ENCODE results near the gene KCTD19. TPM values are rescaled to one million over a fixed set of nuclear protein-coding genes. Genes with fewer than 3 reads are reported as not detected.

KCTD19 gene
- total RNA-seq, 1 experiment from 2014 or later = not detected

GRCh38 chr16:67305216-67306071 is 21.1 kb downstream of the KCTD19 start:
- ATAC-seq = no peak
- H3K9me3 ChIP-seq (ENCODE audit: low read length) = no peaks in the 10 kb centered on the region
- ChIA-PET POLR2A (ENCODE audit: unreplicated experiment) (no interaction called here), CTCF (no interaction called here)
- H2AFZ ChIP-seq (ENCODE audit: low read length) = no peak overlapping the region
- intact Hi-C loops (cut with micrococcal nuclease) = no loop called here
- H3K4me1 ChIP-seq (ENCODE audit: insufficient read depth, low read length) = no peaks in the 10 kb centered on the region
- no TSS peak for BruUV-seq (replicated peaks)
- H4K20me1 ChIP-seq (ENCODE audit: low read length) = no peaks in the 10 kb centered on the region
- TF ChIP-seq EZH2phosphoT487 (IDR thresholded peaks at IDR 0.05; ENCODE audit: borderline replicate concordance, low read length) (no peak), CTCF (conservative IDR thresholded peaks at IDR 0.05; ENCODE audit: low read depth, low read length) (0 out of 2 replicates have a peak, but pooled peaks have one; percentile 15)
- H3F3A ChIP-seq (ENCODE audit: low read length, unreplicated experiment) = no peaks in the 10 kb centered on the region
- no peaks in the 10 kb centered on the region for H3K27me3 ChIP-seq (ENCODE audit: low read length)
- H3K9ac ChIP-seq (ENCODE audit: low read length) = no peak overlapping the region
- no peak overlapping the region for H3K27ac ChIP-seq (ENCODE audit: low read length)
- H3K4me3 ChIP-seq (ENCODE audit: low read length) = no peak overlapping the region
- H3K36me3 ChIP-seq (ENCODE audit: low read depth, low read length) = no peaks in the 10 kb centered on the region
- H3K4me2 ChIP-seq (ENCODE audit: low read length) = no peak overlapping the region
- H3K9me2 ChIP-seq (replicated peaks; ENCODE audit: low read length) = no peaks in the 10 kb centered on the region
- DNase-seq = no peak
- no peaks in the 10 kb centered on the region for H3K79me2 ChIP-seq (ENCODE audit: low read length)

GRCh38 chr16:67304020-67304419 is 22.5 kb downstream of the KCTD19 start:
- TF ChIP-seq EZH2 (IDR thresholded peaks at IDR 0.05; ENCODE audit: low read length, unreplicated experiment) (no peak), EZH2phosphoT487 (IDR thresholded peaks at IDR 0.05; ENCODE audit: borderline replicate concordance, low read length) (no peak)
- CTCF ChIA-PET = no interaction called here
- no peak for ATAC-seq

GRCh38 chr16:67302970-67303369 is 23.6 kb downstream of the KCTD19 start:
- no peak overlapping the region for H3K27ac ChIP-seq (ENCODE audit: low read length)
- no peaks in the 10 kb centered on the region for H3K79me2 ChIP-seq (ENCODE audit: low read length)
- no peaks in the 10 kb centered on the region for H4K20me1 ChIP-seq (ENCODE audit: low read length)
- intact Hi-C loops (cut with micrococcal nuclease) = no loop called here
- no peaks in the 10 kb centered on the region for H3K4me1 ChIP-seq (ENCODE audit: insufficient read depth, low read length)
- no peaks in the 10 kb centered on the region for H3K9me3 ChIP-seq (ENCODE audit: low read length)
- H3K27me3 ChIP-seq (ENCODE audit: low read length) = no peaks in the 10 kb centered on the region
- POLR2A ChIA-PET (ENCODE audit: unreplicated experiment) = interaction anchor here (0.6 kb wide), 1 partner anchor 57 kb away, joined by 3 read pairs; no protein-coding TSS in a partner anchor
- H3K9me2 ChIP-seq (replicated peaks; ENCODE audit: low read length) = no peaks in the 10 kb centered on the region
- BruUV-seq (replicated peaks) = no TSS peak
- H3K9ac ChIP-seq (ENCODE audit: low read length) = no peak overlapping the region
- no peaks in the 10 kb centered on the region for H3F3A ChIP-seq (ENCODE audit: low read length, unreplicated experiment)
- TF ChIP-seq CTCF (conservative IDR thresholded peaks at IDR 0.05; ENCODE audit: low read depth, low read length) = no peak
- TF ChIP-seq EZH2 (IDR thresholded peaks at IDR 0.05; ENCODE audit: low read length, unreplicated experiment) = no peak
- TF ChIP-seq EZH2phosphoT487 (IDR thresholded peaks at IDR 0.05; ENCODE audit: borderline replicate concordance, low read length) = no peak
- H2AFZ ChIP-seq (ENCODE audit: low read length) = no peak overlapping the region
- ATAC-seq (no peak), DNase-seq (no peak)
- H3K4me3 ChIP-seq (ENCODE audit: low read length) = no peak overlapping the region
- no peak overlapping the region for H3K4me2 ChIP-seq (ENCODE audit: low read length)
- CTCF ChIA-PET = no interaction called here
- no peaks in the 10 kb centered on the region for H3K36me3 ChIP-seq (ENCODE audit: low read depth, low read length)

More at GRCh38 chr16:67304020-67304419, 22.5 kb downstream of the KCTD19 start:
- BruUV-seq (replicated peaks) = no TSS peak
- H4K20me1 ChIP-seq (ENCODE audit: low read length) = no peaks in the 10 kb centered on the region
- no peaks in the 10 kb centered on the region for H3K27me3 ChIP-seq (ENCODE audit: low read length)
- no peak for DNase-seq
- POLR2A ChIA-PET (ENCODE audit: unreplicated experiment) = no interaction called here
- no peak overlapping the region for H3K9ac ChIP-seq (ENCODE audit: low read length)
- no peaks in the 10 kb centered on the region for H3K4me1 ChIP-seq (ENCODE audit: insufficient read depth, low read length)
- H3K36me3 ChIP-seq (ENCODE audit: low read depth, low read length) = no peaks in the 10 kb centered on the region
- H3K4me3 ChIP-seq (ENCODE audit: low read length) = no peak overlapping the region
- intact Hi-C loops (cut with micrococcal nuclease) = no loop called here
- H3K4me2 ChIP-seq (ENCODE audit: low read length) = no peak overlapping the region
- H3K27ac ChIP-seq (ENCODE audit: low read length) = no peak overlapping the region
- H2AFZ ChIP-seq (ENCODE audit: low read length) = no peak overlapping the region
- H3K9me2 ChIP-seq (replicated peaks; ENCODE audit: low read length) = no peaks in the 10 kb centered on the region
- no peaks in the 10 kb centered on the region for H3K79me2 ChIP-seq (ENCODE audit: low read length)
- H3F3A ChIP-seq (ENCODE audit: low read length, unreplicated experiment) = no peaks in the 10 kb centered on the region
- no peaks in the 10 kb centered on the region for H3K9me3 ChIP-seq (ENCODE audit: low read length)

Data from PC-3 (cell line).